Activated CD4-positive, alpha-beta T cell treated with anti-CD3 and anti-CD28 coated beads, Interleukin-2, amount 50 U/mL, for 16 hours (primary cell): ENCODE measurements around the gene TLR7.

Experiments
- DNase-seq: peaks from one replicate; pipeline ENCODE4 v3.0.0-alpha.2; 2020

Gene TLR7

GRCh38 chrX:12934850-12935249, 68.0 kb downstream of the TLR7 start:
- DNase-seq = no peak

GRCh38 chrX:12936947-12937346, 70.1 kb downstream of the TLR7 start:
- no peak for DNase-seq
